ENCODE results near the gene PSMG4.
"Not testable (repeated sequence)": the region's sequence is repeated elsewhere in the genome, so short reads cannot be mapped to it uniquely, and the experiment has no call there.

The PSMG4 gene

GRCh38 chr6:3230900-3231246 lies 27.9 kb upstream of the PSMG4 start:
- DNase-seq = no peak

DNA sequence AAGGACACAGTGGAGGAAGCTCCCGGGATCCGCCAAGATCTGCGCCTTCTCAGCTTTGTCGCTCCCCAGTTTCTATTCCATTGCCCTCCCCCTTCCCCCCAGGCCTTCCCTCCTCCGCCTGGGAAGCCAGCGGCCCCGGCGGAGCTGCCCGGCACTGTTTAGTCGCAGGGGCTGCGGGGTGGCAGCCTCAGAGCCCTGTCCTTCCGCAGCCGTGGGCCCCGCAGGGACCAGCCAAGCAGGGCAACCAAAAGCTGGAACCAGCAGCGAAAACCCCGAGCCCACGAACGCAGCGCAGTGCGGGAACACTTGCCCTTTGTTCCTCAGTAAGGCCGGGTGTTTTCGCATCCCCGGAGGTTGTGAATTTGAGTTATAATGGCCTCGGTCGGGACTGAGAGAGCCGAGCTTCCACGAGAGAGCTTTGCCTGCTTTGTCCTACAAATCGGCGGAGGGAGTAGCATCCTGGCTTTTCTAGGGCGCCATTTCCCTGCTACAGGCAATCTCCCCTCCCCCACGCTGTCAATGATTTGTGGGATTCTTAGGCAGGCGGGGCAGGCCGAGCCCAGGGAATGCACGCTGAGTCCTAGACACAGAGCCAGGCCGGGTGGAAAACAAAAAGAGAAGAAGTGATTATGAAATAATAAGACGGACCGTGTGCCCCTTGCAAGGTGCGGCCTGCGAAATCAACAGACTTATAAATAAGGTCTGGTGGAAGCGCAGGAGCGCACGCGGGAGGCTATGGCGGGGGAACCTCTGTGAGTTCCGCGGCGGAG lies 27.3 kb upstream of the PSMG4 start:
- DNase-seq = no peak

- no peak for DNase-seq
These were observed 26.5 kb upstream of the PSMG4 start for GRCh38 chr6:3232017-3232945.

DNA sequence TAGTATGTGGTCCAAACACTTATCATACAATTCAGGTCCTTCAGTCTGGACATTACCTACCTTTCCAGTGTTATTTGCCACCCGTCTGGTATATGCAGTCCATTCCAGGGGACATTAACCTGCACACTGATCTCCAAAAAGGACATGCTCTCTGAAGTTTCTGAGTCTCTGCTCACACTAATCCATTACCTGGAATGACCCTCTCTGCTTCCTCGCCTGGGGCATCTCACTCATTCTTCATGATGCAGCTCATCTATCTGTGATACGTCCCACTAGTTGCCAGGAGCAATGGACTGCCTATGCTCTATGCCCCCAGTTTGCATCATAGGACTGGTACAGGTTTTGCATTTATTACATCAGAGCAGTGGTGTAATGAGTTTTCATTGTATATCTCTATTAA lies 25.4 kb upstream of the PSMG4 start:
- DNase-seq = no peak

GRCh38 chr6:3233904-3234303 lies 24.8 kb upstream of the PSMG4 start:
- no peak for DNase-seq

DNA sequence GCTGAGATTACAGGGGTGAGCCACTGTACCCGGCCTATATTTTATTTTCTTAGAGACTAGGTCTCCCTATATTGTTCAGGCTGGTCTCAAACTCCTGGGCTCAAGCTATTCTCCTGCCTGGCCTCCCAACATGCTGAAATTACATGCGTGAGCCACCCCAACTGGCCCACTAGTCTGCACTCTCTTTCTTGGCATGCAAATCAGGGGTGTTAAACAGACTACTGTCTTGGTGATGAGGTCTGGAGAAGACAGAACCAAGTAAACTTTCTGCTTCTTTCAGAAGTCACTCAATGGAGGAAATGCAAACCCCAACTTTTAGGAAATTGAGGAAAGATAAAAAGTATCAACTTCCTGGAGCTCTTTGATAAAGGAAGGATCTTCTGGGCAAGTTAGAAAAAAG lies 23.3 kb upstream of the PSMG4 start:
- no peak for DNase-seq

DNA sequence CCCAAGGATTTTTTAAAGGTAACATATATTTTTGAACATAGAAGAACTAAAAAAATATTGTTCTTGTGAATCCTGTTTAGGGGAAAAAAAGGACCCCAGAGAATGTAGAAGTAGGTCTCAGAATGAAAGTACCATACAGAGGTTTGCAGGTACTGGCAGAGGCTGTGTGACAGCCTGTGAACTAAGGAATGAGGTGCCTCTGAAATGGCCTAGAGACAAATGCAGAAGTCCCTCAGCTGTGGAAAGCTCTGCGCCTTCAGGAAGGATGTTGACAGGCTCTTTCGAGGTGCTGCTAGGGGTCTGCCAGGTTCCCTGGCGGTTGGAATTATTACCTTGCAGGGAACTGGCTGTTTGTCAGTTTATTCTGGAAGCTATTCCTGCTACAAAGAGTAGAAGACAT lies 22.7 kb upstream of the PSMG4 start:
- no peak for DNase-seq

DNA sequence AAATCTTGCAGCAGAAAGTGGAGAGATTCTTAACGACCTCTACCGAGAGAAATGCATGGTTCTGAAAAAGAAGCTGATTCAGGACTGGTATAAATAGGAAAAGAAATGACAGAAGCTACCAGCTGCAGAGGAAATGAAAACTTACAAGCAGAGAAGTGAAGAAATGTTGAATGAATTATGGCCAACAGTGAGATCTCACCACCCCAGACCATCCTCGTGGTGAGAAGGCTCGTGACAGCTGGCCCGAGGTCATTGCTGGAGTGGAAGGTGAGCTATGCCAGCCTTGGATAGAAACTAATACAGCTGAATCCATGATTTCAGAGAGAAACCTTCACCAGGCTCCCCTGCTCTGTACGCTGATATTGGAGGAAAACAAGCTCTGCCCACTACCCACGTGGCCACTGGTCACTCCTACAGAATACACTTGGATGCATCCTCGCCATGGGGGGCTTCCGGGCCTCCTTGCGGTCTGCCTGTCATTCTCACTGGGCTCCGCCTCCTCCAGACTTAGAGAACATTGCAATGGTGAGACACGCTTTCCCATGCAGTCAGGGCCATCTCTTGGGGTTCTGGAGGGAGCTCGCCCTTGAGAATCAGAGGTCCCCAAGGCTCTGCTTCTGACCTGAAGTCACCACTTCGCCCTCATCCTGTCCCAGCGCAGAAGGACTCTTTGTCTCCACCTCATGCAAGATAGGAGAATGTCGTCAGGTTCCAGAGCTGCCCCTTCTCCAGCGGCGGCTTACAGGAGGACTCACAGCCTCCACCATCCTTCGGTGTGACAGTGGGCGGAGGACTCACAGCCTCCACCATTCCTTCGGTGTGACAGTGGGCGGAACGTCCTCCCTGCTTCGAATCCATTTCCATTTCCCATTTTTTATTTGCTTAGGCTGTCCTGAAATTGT lies 20.7 kb upstream of the PSMG4 start:
- DNase-seq = no peak

DNA sequence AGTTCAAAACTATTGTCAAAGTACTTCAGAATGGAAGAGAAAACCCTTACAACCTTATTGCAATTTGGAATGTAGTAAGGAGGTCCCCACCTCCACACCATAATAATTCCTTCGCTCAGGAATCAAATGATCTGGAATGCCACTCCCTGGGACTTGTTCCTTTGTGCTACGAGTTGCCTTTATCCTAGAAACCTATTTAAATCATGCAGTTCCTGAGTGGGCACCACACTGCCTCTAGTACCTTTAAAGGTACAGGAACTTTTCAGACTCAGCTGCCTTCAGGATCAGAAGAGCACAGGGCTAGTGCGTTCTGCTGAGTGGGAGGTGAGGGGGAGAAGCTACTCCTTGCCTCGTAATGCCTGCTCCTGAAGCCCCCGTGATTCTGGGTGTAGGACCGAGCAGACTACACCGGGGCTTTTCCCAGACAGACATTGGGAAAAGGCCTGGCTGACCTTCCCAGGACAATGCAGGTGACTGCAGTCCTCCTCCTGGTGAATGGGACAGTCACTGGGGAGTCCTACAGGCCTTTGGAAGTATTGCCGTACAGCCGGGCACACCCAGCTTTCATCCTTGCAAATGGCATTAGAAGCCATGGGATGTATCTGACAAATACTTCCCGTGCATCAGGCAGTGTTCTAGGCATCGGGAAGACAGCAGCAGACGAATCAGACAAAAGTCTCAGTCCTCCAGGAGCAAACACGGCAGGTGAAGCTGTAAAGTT lies 19.5 kb upstream of the PSMG4 start:
- DNase-seq = no peak

- DNase-seq = no peak
These were observed 18.2 kb upstream of the PSMG4 start for GRCh38 chr6:3240595-3240994.

DNA sequence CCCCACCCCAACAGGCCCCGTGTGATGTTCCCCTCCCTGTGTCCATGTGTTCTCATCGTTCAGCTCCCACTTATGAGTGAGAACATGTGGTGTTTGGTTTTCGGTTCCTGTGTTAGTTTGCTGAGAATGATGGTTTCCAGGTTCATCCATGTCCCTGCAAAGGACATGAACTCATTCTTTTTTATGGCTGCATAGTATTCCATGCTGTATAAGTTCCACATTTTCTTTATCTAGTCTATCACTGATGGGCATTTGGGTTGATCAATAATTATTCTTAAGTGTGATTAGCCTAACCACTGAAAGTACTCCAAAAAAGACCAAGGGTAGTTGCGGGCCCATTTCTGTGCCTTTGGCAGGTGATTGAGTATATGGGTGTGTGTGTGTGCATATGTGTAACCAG lies 17.0 kb upstream of the PSMG4 start:
- DNase-seq = not testable (repeated sequence)

- DNase-seq = no peak
These were observed 16.0 kb upstream of the PSMG4 start for GRCh38 chr6:3242768-3243167.

GRCh38 chr6:3244003-3244831 lies 14.5 kb upstream of the PSMG4 start:
- DNase-seq = no peak

GRCh38 chr6:3244832-3245161 lies 13.9 kb upstream of the PSMG4 start:
- DNase-seq = not testable (repeated sequence)

DNA sequence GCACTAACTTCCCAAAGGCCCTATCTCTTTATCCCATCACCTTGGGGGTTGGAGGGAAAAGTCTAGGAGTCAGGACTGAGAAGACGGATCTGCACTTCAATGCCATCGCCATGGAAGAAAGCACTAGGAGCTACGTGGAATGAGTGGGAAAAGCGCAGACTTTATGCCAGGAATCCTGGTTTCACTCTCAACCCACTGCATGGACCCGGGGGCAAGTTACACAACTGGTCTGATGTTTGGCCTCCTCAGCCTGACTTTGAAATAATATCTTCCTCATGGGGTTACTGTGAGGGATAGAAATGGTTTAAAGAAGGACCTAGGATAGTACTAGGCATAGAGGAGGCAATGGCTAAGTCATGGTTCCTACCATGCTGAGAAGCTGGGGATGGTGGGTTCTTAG lies 13.5 kb upstream of the PSMG4 start:
- DNase-seq = no peak

DNA sequence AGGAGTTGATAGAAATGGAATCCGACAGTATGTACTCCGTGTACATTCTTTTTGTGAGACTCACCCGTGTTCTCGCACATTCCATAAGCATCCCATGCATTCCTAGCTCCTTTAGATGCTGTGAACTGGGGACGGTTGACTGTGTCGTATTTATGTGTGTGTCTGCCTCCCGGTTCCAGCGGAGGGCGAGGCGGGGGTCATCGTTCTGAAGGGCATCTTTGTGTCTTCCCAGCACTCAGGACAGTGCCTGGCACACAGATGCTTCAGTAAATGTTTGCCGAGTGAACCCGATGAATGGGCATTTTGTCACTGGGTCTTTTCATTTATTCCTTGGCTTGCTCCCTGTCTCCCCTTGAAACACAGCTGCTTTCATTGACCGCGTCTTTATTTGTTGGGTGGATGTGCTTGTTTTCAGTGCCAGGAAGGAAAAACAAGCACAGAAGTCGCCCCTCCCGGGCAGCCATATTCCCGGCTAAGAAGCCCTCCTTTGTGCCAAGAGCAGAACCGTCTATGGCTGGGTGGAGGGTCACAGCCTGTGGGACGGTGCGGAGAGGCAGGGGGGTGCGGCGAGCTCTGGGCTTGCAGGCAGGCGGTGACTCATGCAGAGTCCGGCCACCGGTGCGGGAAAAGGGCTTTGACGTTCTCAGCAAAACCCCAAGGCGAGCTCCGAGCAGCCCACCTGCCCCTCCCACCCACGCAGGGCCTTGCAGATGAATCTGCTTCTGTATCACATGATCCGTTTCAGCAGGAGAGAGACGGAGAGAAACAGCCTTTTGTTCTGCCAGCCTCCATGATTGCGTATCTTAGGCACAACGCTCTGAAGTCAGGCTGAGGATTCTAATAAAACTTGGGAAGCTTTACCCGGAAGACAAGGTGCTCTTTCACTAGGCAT lies 11.2 kb upstream of the PSMG4 start:
- DNase-seq = no peak

DNA sequence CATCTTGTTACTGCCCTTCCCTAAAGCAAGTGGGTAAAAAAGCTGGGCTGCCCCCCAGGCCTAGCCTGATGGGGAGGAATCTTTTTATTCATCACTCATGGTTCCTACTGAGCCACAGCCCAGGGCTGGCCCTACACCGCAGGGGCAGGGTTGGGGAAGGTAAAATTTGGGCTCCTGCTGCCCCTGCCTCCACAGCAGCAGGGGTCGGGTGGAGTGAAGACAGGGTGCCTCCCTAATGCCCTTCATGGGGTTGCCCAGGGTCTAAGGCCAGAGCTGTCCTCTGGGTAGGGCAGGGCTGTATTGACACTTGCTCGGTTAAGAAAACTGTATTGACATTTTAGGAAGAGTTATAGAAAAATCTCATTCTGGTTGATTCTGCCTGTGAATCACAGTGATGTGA lies 8.9 kb upstream of the PSMG4 start:
- DNase-seq = no peak

GRCh38 chr6:3250231-3250675 lies 8.5 kb upstream of the PSMG4 start:
- DNase-seq = no peak

- DNase-seq = peak; percentile 85
These were observed 7.1 kb upstream of the PSMG4 start for GRCh38 chr6:3251462-3252314.

GRCh38 chr6:3252369-3252768 lies 6.4 kb upstream of the PSMG4 start:
- DNase-seq = no peak

Data from activated CD4-positive, alpha-beta T cell treated with anti-CD3 and anti-CD28 coated beads, Interleukin-10, Interleukin-2, amounts not matched to agents 100 ng/mL and 50 ng/mL, durations not matched to agents 16 hours and 8 hours (primary cell).